Tibial nerve (tissue), 4 donors: ENCODE data around the gene WDR49. TPM values are rescaled to one million over a fixed set of nuclear protein-coding genes. Genes with fewer than 3 reads are reported as not detected.

Experiments used
- DNase-seq, 2 donors: peaks; one replicate each; pipeline ENCODE4 v3.0.0-alpha.2; 2019; ENCODE audit warnings: low spot score in 2 of 2
- H3K27ac ChIP-seq, 4 donors: fragments of 200-600 bp; sonication (generic) in 3 of 4; one replicate each; pipeline ENCODE4 v1.5.1; 2017 to 2019; ENCODE audit warnings: mild to moderate bottlenecking in 1 of 4
- H3K27me3 ChIP-seq, 2 donors: fragments of 200-600 bp; sonication (generic) in 1 of 2; one replicate each; pipeline versions ENCODE4 v1.5.1 to v1.6.0; 2017 to 2019
- H3K36me3 ChIP-seq, 3 donors: fragments of 200-600 bp; sonication (generic); one replicate each; pipeline ENCODE4 v1.5.1; 2018 to 2019
- H3K4me1 ChIP-seq, 4 donors: fragments of 200-600 bp; sonication (generic) in 3 of 4; one replicate each; pipeline ENCODE4 v1.5.1; 2017 to 2019
- H3K4me3 ChIP-seq, 4 donors: fragments of 200-600 bp; sonication (generic) in 3 of 4; one replicate each; pipeline ENCODE4 v1.5.1; 2017 to 2019; ENCODE audit warnings: mild to moderate bottlenecking in 1 of 4, moderate library complexity in 1 of 4
- H3K9me3 ChIP-seq, 4 donors: fragments of 200-600 bp; sonication (generic) in 3 of 4; one replicate each; pipeline ENCODE4 v1.5.1; 2017 to 2019
- CTCF ChIP-seq, 5 experiments: fragments of 200-600 bp in 3 of 5; fragments of 450-650 bp in 2 of 5; sonication (generic) in 3 of 5; IDR thresholded peaks; one replicate each; pipeline ENCODE4 v1.5.1; 2016 to 2019; ENCODE audit warnings: antibody characterized with exemption in 5 of 5, mild to moderate bottlenecking in 3 of 5, moderate library complexity in 2 of 5
- EP300 ChIP-seq, 2 donors: sonication (generic); formaldehyde crosslinking; IDR thresholded peaks; one replicate each; pipeline ENCODE4 v1.6.1; 2017; ENCODE audit warnings: antibody characterized with exemption in 2 of 2, mild to moderate bottlenecking in 1 of 2
- POLR2A ChIP-seq, 2 donors: fragments of 450-650 bp; IDR thresholded peaks; one replicate each; pipeline ENCODE4 v1.6.1; 2017; ENCODE audit warnings: antibody characterized with exemption in 2 of 2, mild to moderate bottlenecking in 2 of 2, moderate library complexity in 2 of 2
- WGBS, 2 donors: methylation state at CpG; one replicate each; pipeline ENCODE4 v1.1.5; 2018; 5-methylcytosine and 5-hydroxymethylcytosine counted together
- total RNA-seq, 4 donors: library from RNA; depleted of rRNA; stranded (reverse); fragments of >200 nt; gene quantifications; one replicate each; pipeline ENCODE4 v1.1.0, GENCODE V29; 2016

WDR49 gene
- total RNA-seq, 4 donors from 2014 or later = 0.44 to 2.9 (median 1.3) TPM; not detected in 1

- no peak overlapping the region for H3K27ac ChIP-seq
Measured at GRCh38 chr3:167502401-167502800, 151.3 kb downstream of the WDR49 start.

GRCh38 chr3:167501941-167502340, 151.8 kb downstream of the WDR49 start:
- no peaks in the 10 kb centered on the region for H3K4me1 ChIP-seq
- H3K27me3 ChIP-seq = no peaks in the 10 kb centered on the region
- TF ChIP-seq CTCF (IDR thresholded peaks at IDR 0.05) (no peak), POLR2A (IDR thresholded peaks at IDR 0.05) (no peak), EP300 (IDR thresholded peaks at IDR 0.05) (no peak)
- no peak overlapping the region for H3K27ac ChIP-seq
- H3K36me3 ChIP-seq = no peaks in the 10 kb centered on the region
- DNase-seq = no peak
- WGBS, 2 donors = 80 to 82% methylated on average over 3 of the region's 3 CpGs
- H3K4me3 ChIP-seq = no peak overlapping the region
- H3K9me3 ChIP-seq = no peaks in the 10 kb centered on the region

More at GRCh38 chr3:167502401-167502800, 151.3 kb downstream of the WDR49 start:
- Histone ChIP-seq H3K4me1 (no peaks in the 10 kb centered on the region), H3K4me3 (no peak overlapping the region), H3K36me3 (no peaks in the 10 kb centered on the region), H3K27me3 (no peaks in the 10 kb centered on the region), H3K9me3 (no peaks in the 10 kb centered on the region)
- no peak for DNase-seq
- TF ChIP-seq CTCF (IDR thresholded peaks at IDR 0.05) (no peak), POLR2A (IDR thresholded peaks at IDR 0.05) (no peak), EP300 (IDR thresholded peaks at IDR 0.05) (no peak)
- 82 to 85% methylated on average over 2 of the region's 2 CpGs for WGBS, 2 donors

GRCh38 chr3:167497903-167498302, 155.8 kb downstream of the WDR49 start:
- TF ChIP-seq POLR2A (IDR thresholded peaks at IDR 0.05) = no peak
- no peak for TF ChIP-seq CTCF (IDR thresholded peaks at IDR 0.05)
- no peak for TF ChIP-seq EP300 (IDR thresholded peaks at IDR 0.05)
- H3K9me3 ChIP-seq = no peaks in the 10 kb centered on the region
- no peak overlapping the region for H3K4me3 ChIP-seq
- no peak for DNase-seq
- H3K36me3 ChIP-seq = no peaks in the 10 kb centered on the region
- no peak overlapping the region for H3K27ac ChIP-seq
- H3K4me1 ChIP-seq = no peaks in the 10 kb centered on the region
- no peaks in the 10 kb centered on the region for H3K27me3 ChIP-seq
- 94 to 95% methylated on average over 7 of the region's 7 CpGs for WGBS, 2 donors

GRCh38 chr3:167493244-167493643, 160.5 kb downstream of the WDR49 start:
- 72 to 74% methylated on average over 3 of the region's 3 CpGs for WGBS, 2 donors
- TF ChIP-seq EP300 (IDR thresholded peaks at IDR 0.05) (no peak), CTCF (IDR thresholded peaks at IDR 0.05) (no peak), POLR2A (IDR thresholded peaks at IDR 0.05) (no peak)

GRCh38 chr3:167491621-167492020, 162.1 kb downstream of the WDR49 start:
- no peaks in the 10 kb centered on the region for H3K27me3 ChIP-seq
- DNase-seq = no peak
- TF ChIP-seq EP300 (IDR thresholded peaks at IDR 0.05) (no peak), POLR2A (IDR thresholded peaks at IDR 0.05) (no peak), CTCF (IDR thresholded peaks at IDR 0.05) (no peak)
- no peak overlapping the region for H3K27ac ChIP-seq
- no peaks in the 10 kb centered on the region for H3K36me3 ChIP-seq
- H3K4me1 ChIP-seq = no peaks in the 10 kb centered on the region
- no peak overlapping the region for H3K4me3 ChIP-seq
- peaks cover 0 to under 1% (median 0%) of the 10 kb centered on the region in 4 donors for H3K9me3 ChIP-seq

More at GRCh38 chr3:167493244-167493643, 160.5 kb downstream of the WDR49 start:
- no peaks in the 10 kb centered on the region for H3K36me3 ChIP-seq
- no peaks in the 10 kb centered on the region for H3K4me1 ChIP-seq
- DNase-seq = no peak
- no peaks in the 10 kb centered on the region for H3K9me3 ChIP-seq
- no peaks in the 10 kb centered on the region for H3K27me3 ChIP-seq
- H3K4me3 ChIP-seq = no peak overlapping the region
- H3K27ac ChIP-seq = no peak overlapping the region
